Naive thymus-derived CD8-positive, alpha-beta T cell (primary cell): ENCODE results near the gene DCBLD1. TPM values are rescaled to one million over a fixed set of nuclear protein-coding genes. Genes with fewer than 3 reads are reported as not detected.
"Not testable (repeated sequence)": the region's sequence is repeated elsewhere in the genome, so short reads cannot be mapped to it uniquely, and the experiment has no call there.

Experiments used
- ATAC-seq, 2 donors: fragments of 150-1000 bp; cut with Tn5 transposase in 1 of 2; sonication (Bioruptor Pico), chemical (Tn5 transposase) in 1 of 2; 1 replicate in 1 of 2; 2 replicates in 1 of 2; pipeline ENCODE4 v1.10.0; 2021; ENCODE audit warnings: mild to moderate bottlenecking in 2 of 2, moderate library complexity in 2 of 2
- POLR2A ChIA-PET: fragments of 350-600 bp; sonication (Branson Sonifier 250); formaldehyde crosslinking; loops from one replicate; lab custom pipeline; 2021; ENCODE audit warnings: antibody characterized with exemption; lab: Charles Lee
- DNase-seq, 10 donors: peaks; one replicate each; pipeline versions ENCODE4 v3.0.0 to v3.0.0-alpha.2; 2020 to 2022
- H3K27ac Mint-ChIP-seq, 10 donors: one replicate each; pipeline ENCODE4 v1.8.0; 2020 to 2022; ENCODE audit warnings: mild to moderate bottlenecking in 10 of 10, mixed read lengths in 10 of 10, moderate library complexity in 4 of 10, inconsistent platforms in 1 of 10
- H3K27me3 Mint-ChIP-seq, 5 donors: one replicate each; pipeline ENCODE4 v1.8.0; 2021 to 2022; ENCODE audit warnings: mixed read lengths in 5 of 5
- H3K36me3 Mint-ChIP-seq, 3 donors: one replicate each; pipeline ENCODE4 v1.8.0; 2020 to 2022; ENCODE audit warnings: mixed read lengths in 3 of 3, mild to moderate bottlenecking in 2 of 3, inconsistent platforms in 1 of 3
- H3K4me1 Mint-ChIP-seq, 4 donors: one replicate each; pipeline ENCODE4 v1.8.0; 2021 to 2022; ENCODE audit warnings: mixed read lengths in 4 of 4
- H3K4me3 Mint-ChIP-seq, 10 donors: one replicate each; pipeline ENCODE4 v1.8.0; 2020 to 2022; ENCODE audit warnings: mild to moderate bottlenecking in 10 of 10, mixed read lengths in 10 of 10, moderate library complexity in 6 of 10, inconsistent platforms in 1 of 10
- H3K9me3 Mint-ChIP-seq, 9 donors: one replicate each; pipeline ENCODE4 v1.8.0; 2020 to 2022; ENCODE audit warnings: mixed read lengths in 9 of 9, mild to moderate bottlenecking in 3 of 9, inconsistent platforms in 1 of 9, moderate library complexity in 1 of 9
- polyA plus RNA-seq, 3 donors: library from polyadenylated mRNA; unstranded; fragments of 300-500 nt; fragmentation: Illumina TruSeq; gene quantifications; one replicate each; pipeline ENCODE4 v1.2.3, GENCODE V29; 2021
- total RNA-seq, 8 experiments: library from RNA in 2 of 8; stranded (reverse) in 2 of 8; gene quantifications; one replicate each; pipeline ENCODE4 v1.2.3 and lab custom pipeline; 2021 to 2026

DCBLD1 gene
- total and polyA plus RNA-seq, 5 experiments from 2014 or later, result 2.9 to 8.3 (median 3.6) TPM

GRCh38 chr6:117456998-117457397 lies 25.5 kb upstream of the DCBLD1 start:
- H3K27ac Mint-ChIP-seq, result no peak overlapping the region
- no peak overlapping the region for H3K4me3 Mint-ChIP-seq
- H3K36me3 Mint-ChIP-seq, result no peaks in the 10 kb centered on the region
- DNase-seq (no peak), ATAC-seq (no peak)
- peaks cover 0 to 2% (median 0%) of the 10 kb centered on the region in 4 donors for H3K4me1 Mint-ChIP-seq
- no peaks in the 10 kb centered on the region for H3K9me3 Mint-ChIP-seq
- peaks cover 0 to 5% (median 2%) of the 10 kb centered on the region in 5 donors for H3K27me3 Mint-ChIP-seq
- POLR2A ChIA-PET, result no interaction called here

DNA sequence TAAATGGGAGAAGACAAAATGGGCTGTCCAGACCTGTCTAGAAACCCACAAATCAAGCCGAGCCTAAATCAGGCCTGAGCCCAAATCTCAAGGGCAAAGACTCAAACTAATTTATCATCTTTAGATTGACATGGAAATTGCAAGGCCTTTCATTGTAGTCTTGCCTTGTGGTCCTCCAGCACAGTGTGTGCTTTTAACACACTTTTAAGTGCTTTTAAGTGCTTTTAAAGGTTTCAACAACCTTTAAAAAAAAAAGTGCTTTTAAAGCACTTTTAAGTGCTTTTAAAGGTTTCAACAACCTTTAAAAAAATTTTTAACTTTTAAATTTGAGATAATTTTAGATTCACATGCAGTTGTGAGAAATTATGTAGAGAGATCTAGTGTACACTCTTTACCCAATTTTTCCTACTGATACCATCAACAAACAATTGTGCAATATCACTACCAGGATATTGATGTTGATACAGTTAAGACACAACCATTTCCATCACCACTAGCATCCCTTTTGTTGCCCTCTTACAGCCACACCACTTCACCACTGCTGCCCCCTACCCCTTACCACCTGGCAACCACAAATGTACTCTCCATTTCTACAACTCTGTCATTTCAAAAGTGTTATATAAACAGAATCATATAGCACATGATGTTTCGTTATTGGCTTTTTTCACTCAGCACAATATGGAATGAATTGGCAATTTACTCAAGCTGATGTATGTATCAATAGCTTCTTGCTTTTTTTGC lies 23.1 kb upstream of the DCBLD1 start:
- peaks cover 0 to 9% (median 0%) of the 10 kb centered on the region in 4 donors for H3K4me1 Mint-ChIP-seq
- POLR2A ChIA-PET, result no interaction called here
- peaks cover 0 to 5% (median 2%) of the 10 kb centered on the region in 5 donors for H3K27me3 Mint-ChIP-seq
- H3K27ac Mint-ChIP-seq, result no peak overlapping the region
- no peaks in the 10 kb centered on the region for H3K9me3 Mint-ChIP-seq
- DNase-seq (no peak), ATAC-seq (no peak)
- H3K36me3 Mint-ChIP-seq, result no peaks in the 10 kb centered on the region
- no peak overlapping the region for H3K4me3 Mint-ChIP-seq

DNA sequence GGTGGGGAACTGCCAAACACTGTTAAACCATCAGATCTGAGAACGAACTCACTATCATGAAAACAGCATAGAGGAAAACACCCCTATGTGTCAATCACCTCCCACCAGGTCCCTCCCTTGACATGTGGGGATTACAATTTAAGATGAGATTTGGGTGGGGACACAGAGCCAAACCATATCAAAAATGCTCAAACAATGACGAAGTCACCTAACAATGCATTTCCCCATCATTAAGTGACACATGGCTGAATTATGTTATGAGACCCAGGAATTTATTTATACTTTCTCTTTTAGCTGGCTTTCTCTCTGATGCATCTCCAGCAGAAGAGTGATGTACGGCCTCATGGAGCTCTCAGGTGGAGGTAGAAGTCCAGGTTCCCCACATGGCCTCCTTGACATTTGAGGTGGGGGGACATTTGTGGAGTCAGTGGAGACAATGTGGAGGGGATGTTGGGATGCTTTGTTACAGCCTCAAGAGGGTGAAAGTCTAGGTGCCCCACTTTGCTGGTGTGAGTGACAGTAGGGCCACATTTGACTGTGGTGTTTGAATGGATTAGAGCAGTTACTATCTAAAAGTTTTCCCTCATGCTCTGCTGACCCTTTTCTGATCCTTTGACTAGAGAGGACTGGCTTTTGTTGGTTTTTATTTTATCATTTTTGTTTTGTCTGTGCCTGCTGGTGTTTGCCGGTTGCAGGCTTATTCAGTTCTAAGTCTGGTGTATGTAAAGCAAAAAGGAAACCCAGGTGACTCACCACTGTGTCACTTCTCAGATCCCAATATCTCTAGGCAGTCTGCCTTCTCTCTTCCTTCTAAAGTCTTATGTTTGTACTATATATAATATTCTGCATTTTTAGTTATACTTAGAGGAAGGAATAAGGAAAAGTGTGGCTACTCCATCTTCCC lies 18.5 kb upstream of the DCBLD1 start:
- H3K27me3 Mint-ChIP-seq, result peaks cover 2 to 21% (median 10%) of the 10 kb centered on the region in 5 donors
- no peak for ATAC-seq
- H3K27ac Mint-ChIP-seq, result peak overlapping the region in 1 of 10 donors; percentile 9
- no peaks in the 10 kb centered on the region for H3K9me3 Mint-ChIP-seq
- peaks cover 0 to 14% (median under 1%) of the 10 kb centered on the region in 4 donors for H3K4me1 Mint-ChIP-seq
- no peaks in the 10 kb centered on the region for H3K36me3 Mint-ChIP-seq
- H3K4me3 Mint-ChIP-seq, result no peak overlapping the region
- POLR2A ChIA-PET, result no interaction called here
- DNase-seq, result no peak

DNA sequence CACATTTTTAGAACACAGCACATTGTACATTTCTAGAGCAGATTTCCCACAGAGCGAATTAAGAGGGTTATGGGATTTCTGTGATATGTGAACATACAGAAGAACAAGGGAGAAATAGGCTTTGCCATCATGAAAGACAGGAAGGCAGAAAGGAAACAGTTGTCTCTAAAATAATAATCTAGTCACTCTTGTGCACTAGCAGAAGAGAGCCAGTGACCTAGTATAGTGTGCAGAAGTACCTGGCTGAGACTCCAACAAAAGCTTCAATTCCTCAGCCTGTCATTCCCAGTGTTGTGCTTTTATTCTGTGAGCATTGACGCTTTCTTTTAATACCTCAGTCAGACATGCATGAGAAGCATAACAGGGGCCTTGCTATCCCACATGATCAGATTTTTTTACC lies 17.8 kb upstream of the DCBLD1 start:
- ATAC-seq, result no peak
- no peak overlapping the region for H3K4me3 Mint-ChIP-seq
- peaks cover 5 to 21% (median 10%) of the 10 kb centered on the region in 5 donors for H3K27me3 Mint-ChIP-seq
- no peak overlapping the region for H3K27ac Mint-ChIP-seq
- H3K36me3 Mint-ChIP-seq, result no peaks in the 10 kb centered on the region
- no peak for DNase-seq
- POLR2A ChIA-PET, result no interaction called here
- H3K9me3 Mint-ChIP-seq, result no peaks in the 10 kb centered on the region
- H3K4me1 Mint-ChIP-seq, result peaks cover 3 to 17% (median 6%) of the 10 kb centered on the region in 4 donors

- no peaks in the 10 kb centered on the region for H3K36me3 Mint-ChIP-seq
- DNase-seq (no peak), ATAC-seq (no peak)
- peaks cover 3 to 18% (median 9%) of the 10 kb centered on the region in 4 donors for H3K4me1 Mint-ChIP-seq
- H3K9me3 Mint-ChIP-seq, result no peaks in the 10 kb centered on the region
- POLR2A ChIA-PET, result no interaction called here
- H3K27me3 Mint-ChIP-seq, result peaks cover 4 to 20% (median 9%) of the 10 kb centered on the region in 5 donors
- H3K27ac Mint-ChIP-seq, result no peak overlapping the region
- no peak overlapping the region for H3K4me3 Mint-ChIP-seq
Measured at GRCh38 chr6:117465691-117466090, 16.8 kb upstream of the DCBLD1 start.

- no peak overlapping the region for H3K4me3 Mint-ChIP-seq
- no peak for ATAC-seq
- no peaks in the 10 kb centered on the region for H3K36me3 Mint-ChIP-seq
- H3K9me3 Mint-ChIP-seq, result no peaks in the 10 kb centered on the region
- POLR2A ChIA-PET, result interaction anchor here (0.6 to 0.7 kb wide), 2 partner anchors 31 to 80 kb away, joined by 3 read pairs; no protein-coding TSS in a partner anchor
- no peak overlapping the region for H3K27ac Mint-ChIP-seq
- H3K27me3 Mint-ChIP-seq, result peaks cover 11 to 28% (median 22%) of the 10 kb centered on the region in 5 donors
- DNase-seq, result no peak
- H3K4me1 Mint-ChIP-seq, result peaks cover 3 to 18% (median 9%) of the 10 kb centered on the region in 4 donors
Measured at GRCh38 chr6:117467876-117468275, 14.6 kb upstream of the DCBLD1 start.

DNA sequence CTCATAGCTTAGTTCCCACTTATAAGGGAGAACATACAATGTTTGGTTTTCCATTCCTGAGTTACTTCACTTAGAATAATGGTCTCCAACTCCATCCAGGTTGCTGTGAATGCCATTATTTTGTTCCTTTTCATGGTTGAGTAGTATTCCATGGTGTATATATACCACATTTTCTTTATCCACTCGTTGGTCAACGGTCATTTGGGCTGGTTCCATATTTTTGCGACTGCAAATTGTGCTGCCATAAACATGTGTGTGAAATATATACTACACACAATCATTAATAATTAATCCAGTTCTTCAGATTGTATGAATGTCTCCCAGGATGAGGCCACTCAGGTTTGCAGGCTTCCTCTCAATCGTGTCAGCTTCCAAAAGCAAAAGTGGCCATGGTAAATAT lies 13.9 kb upstream of the DCBLD1 start:
- ATAC-seq, POLR2A ChIA-PET, H3K36me3 Mint-ChIP-seq, H3K9me3 Mint-ChIP-seq, H3K27ac Mint-ChIP-seq, H3K4me3 Mint-ChIP-seq, DNase-seq: not testable (repeated sequence)
- peaks cover 11 to 33% (median 22%) of the 10 kb centered on the region in 5 donors for H3K27me3 Mint-ChIP-seq
- peaks cover 3 to 18% (median 9%) of the 10 kb centered on the region in 4 donors for H3K4me1 Mint-ChIP-seq

DNA sequence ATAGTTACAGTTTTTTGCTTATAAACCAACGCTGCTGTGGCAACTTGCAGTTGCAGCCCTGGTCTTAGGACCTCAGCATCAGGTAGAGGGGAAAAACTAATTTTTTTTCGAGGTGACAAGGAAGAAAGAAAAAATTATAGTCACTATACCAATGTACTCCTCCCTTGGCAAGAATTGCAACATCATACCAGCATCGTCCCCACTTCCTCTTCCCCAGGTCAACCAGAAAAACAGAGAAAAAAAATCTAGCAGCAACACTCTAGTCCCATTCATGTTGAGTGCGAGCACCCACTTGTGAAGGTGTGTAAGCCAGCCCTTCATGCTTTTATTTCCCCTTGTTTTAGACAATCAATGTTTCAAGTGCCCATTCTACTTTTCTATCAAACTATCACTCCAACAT lies 13.1 kb upstream of the DCBLD1 start:
- no peak for DNase-seq
- H3K27me3 Mint-ChIP-seq, result peaks cover 11 to 41% (median 26%) of the 10 kb centered on the region in 5 donors
- no peak overlapping the region for H3K4me3 Mint-ChIP-seq
- H3K36me3 Mint-ChIP-seq, result no peaks in the 10 kb centered on the region
- ATAC-seq, result no peak
- no peaks in the 10 kb centered on the region for H3K9me3 Mint-ChIP-seq
- H3K4me1 Mint-ChIP-seq, result peaks cover 3 to 11% (median 9%) of the 10 kb centered on the region in 4 donors
- POLR2A ChIA-PET, result no interaction called here
- H3K27ac Mint-ChIP-seq, result no peak overlapping the region

DNA sequence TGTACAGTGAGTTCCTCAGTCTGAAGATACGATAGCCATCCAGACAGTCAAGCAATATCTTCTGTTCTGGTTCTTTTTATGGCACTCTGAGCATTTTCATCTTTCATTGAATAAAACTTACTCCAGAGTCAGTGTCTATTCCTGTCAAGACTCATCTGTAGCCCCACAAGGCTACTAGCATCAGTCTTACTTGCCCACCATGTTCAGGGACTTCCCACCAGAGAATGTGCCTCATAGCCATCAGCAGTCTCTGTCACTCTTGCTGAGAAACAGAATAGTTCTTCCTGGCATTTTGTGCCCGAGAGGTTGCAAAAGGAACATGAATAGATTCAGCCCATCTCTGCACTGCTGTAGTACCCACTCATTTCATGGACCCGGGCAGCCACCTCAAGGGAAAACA lies 12.7 kb upstream of the DCBLD1 start:
- ATAC-seq, result no peak
- no peaks in the 10 kb centered on the region for H3K36me3 Mint-ChIP-seq
- POLR2A ChIA-PET, result no interaction called here

DNA sequence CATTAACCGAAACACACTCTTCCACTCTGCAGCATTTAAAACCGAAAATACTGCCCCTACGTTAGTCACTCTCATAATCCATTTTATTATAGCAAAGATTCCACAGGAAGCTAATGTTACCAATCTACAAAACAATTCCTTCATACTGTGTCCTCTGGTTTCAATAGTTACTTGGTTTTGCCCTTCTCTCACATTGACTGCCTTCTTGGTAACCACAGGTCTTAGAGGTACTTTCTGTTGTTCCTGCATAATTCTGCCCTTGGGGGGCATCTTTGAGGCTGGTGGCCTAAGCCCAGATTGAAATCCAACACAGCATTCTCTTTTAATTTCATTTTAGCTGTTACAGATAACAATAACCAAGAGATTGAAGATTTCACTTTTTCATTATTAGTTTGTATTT lies 9.8 kb upstream of the DCBLD1 start:
- no peaks in the 10 kb centered on the region for H3K9me3 Mint-ChIP-seq
- POLR2A ChIA-PET, result no interaction called here

More for the DNA sequence above, 12.7 kb upstream of the DCBLD1 start:
- Mint-ChIP-seq H3K9me3 (no peaks in the 10 kb centered on the region), H3K27ac (no peak overlapping the region), H3K4me3 (no peak overlapping the region), H3K4me1 (peaks cover 3 to 11% (median 9%) of the 10 kb centered on the region in 4 donors), H3K27me3 (peaks cover 11 to 41% (median 27%) of the 10 kb centered on the region in 5 donors)
- DNase-seq, result no peak

GRCh38 chr6:117473401-117473800 lies 9.1 kb upstream of the DCBLD1 start:
- Mint-ChIP-seq H3K4me3 (no peak overlapping the region), H3K4me1 (peaks cover 1 to 10% (median 7%) of the 10 kb centered on the region in 4 donors), H3K27ac (no peak overlapping the region), H3K27me3 (peaks cover 13 to 29% (median 18%) of the 10 kb centered on the region in 5 donors), H3K9me3 (no peaks in the 10 kb centered on the region), H3K36me3 (no peaks in the 10 kb centered on the region)
- ATAC-seq (no peak), DNase-seq (no peak)
- POLR2A ChIA-PET, result no interaction called here

More for the DNA sequence above, 9.8 kb upstream of the DCBLD1 start:
- ATAC-seq, result no peak
- Mint-ChIP-seq H3K36me3 (no peaks in the 10 kb centered on the region), H3K27me3 (peaks cover 13 to 31% (median 19%) of the 10 kb centered on the region in 5 donors), H3K4me3 (no peak overlapping the region), H3K4me1 (peaks cover 1 to 10% (median 7%) of the 10 kb centered on the region in 4 donors), H3K27ac (peak overlapping the region in 1 of 10 donors; percentile 24)
- no peak for DNase-seq

DNA sequence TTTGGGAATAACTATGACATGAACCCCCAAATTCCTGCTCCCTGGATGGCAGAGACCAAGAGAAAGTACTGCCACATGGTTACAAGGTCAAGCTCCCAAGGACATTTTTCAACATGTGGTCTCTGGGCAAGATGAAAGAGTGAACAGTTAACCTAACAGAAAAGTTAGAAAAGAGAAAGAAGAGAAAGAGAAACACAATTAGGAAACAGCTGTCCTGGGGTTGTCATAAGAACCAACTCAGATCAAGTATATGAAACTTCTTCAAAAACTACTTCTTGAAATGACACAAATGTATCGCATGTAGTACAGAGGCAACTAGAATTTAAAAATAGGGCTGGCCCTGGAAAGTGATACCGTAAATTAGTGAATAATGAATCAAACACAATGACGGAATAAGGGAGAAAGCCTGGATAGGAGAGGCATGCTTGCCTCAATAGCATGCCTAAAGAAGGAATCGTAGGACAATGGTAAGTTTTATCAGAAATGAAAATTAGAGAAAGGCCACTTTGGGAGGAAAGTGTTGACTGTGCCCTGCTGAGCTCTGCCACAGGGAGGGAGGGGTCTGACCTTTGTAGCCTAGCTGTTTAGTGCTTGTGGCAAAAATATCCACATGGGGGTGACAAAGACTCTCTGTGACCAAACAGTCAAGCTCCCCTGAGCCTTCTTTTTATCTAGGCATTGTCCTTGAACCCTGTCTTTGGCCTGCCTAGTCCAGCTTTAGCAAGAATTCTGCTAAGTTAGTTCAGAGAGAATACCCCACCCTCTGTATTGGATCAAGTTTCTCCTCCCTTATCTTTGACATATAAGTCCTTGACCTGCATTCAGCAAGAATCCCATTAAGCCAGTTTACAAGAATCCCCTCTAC lies 4.3 kb upstream of the DCBLD1 start:
- Mint-ChIP-seq H3K27me3 (peaks cover 18 to 21% (median 21%) of the 10 kb centered on the region in 5 donors), H3K4me3 (no peak overlapping the region), H3K4me1 (peaks cover 8 to 14% (median 12%) of the 10 kb centered on the region in 4 donors), H3K36me3 (no peaks in the 10 kb centered on the region), H3K27ac (no peak overlapping the region), H3K9me3 (no peaks in the 10 kb centered on the region)
- peak in 4 of 10 donors; percentile 14 to 61 (median 16) for DNase-seq
- POLR2A ChIA-PET, result no interaction called here
- peak in 1 of 2 donors; percentile 18 for ATAC-seq
